ENCODE measurements around the gene ERFL.

ERFL gene

DNA sequence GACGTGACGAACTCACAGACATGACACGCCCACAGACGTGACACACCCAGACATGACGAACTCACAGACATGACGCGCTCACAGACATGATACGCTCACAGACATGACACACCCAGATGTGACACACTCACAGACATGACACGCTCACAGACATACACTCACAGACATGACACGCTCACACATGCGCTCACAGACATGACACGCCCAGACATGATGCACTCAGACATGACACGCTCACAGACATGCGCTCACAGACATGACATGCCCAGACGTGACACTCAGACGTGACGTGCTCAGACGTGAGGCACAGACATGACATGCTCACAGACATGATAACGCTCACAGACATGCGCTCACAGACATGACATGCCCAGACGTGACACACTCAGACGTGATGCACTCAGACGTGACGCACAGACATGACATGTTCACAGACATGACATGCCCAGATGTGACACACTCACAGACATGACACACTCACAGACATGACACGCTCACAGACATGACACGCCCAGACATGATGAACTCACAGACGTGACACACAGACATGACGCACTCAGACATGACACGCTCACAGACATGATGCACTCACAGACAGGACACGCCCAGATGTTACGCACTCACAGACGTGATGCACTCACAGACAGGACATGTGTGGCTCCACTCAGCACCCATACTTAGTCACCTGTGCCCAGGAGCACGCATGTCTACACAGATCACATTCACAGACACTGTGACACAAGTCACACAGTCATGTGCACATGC lies 8.1 kb downstream of the ERFL start:
- TF ChIP-seq KLF9 (tag by site-specific recombination; IDR thresholded peaks at IDR 0.05; ENCODE audit: low read depth) (peak; percentile 28; the same call in 1 of the 2 replicates), ZNF776 (tag by site-specific recombination; IDR thresholded peaks at IDR 0.05; ENCODE audit: borderline replicate concordance) (no peak), KLF8 (tag by site-specific recombination; IDR thresholded peaks at IDR 0.05) (peak; percentile 26; the same call in 1 of the 2 replicates)
- CTCF ChIA-PET, result interaction anchor here (0.6 to 1.1 kb wide), 2 partner anchors 47 to 83 kb away, joined by 4 to 5 read pairs; no protein-coding TSS in a partner anchor
- Histone ChIP-seq H3K36me3 (ENCODE audit: control insufficient read depth in 2 of 2, insufficient read depth in 1 of 2, low read length in 2 of 2) (no peaks in the 10 kb centered on the region), H3K27ac (ENCODE audit: extremely low read depth, low read depth, low read length) (no peak overlapping the region), H3K9me3 (ENCODE audit: control insufficient read depth, insufficient read depth, low read depth, low read length) (no peaks in the 10 kb centered on the region), H3K4me3 (ENCODE audit: low read depth, low read length) (no peak overlapping the region), H3K4me1 (ENCODE audit: control insufficient read depth, insufficient read depth, low read length) (no peaks in the 10 kb centered on the region)
- POLR2A ChIA-PET, result interaction anchor here (1.3 kb wide), 1 partner anchor 59 kb away, joined by 5 read pairs; the partner anchor contains the start of gene RPS19

DNA sequence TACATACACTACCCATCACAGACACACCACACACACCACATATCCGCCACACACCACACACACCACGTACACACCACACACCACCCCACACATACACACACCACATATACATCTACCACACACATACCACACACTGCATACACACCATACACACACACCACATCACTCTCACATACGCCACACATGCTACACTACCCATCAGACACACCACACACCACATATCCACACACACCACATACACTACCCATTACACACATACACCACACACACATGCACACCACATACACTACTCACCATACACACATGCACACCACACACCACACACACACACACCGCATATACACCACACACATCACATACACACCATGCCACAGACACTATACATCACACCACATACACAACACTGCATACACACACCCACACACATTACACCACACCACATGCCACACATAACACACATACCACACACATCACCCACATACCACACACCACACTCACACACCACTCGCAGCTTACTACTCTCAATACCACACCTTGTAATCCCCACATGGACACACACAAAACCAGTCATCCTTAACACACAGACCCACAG lies 9.5 kb downstream of the ERFL start:
- POLR2A ChIA-PET, result interaction anchor here (1.3 kb wide), 1 partner anchor 58 kb away, joined by 5 read pairs; the partner anchor contains the start of gene RPS19
- Histone ChIP-seq H3K4me1 (ENCODE audit: control insufficient read depth, insufficient read depth, low read length) (no peaks in the 10 kb centered on the region), H3K4me3 (ENCODE audit: low read depth, low read length) (no peak overlapping the region), H3K9me3 (ENCODE audit: control insufficient read depth, insufficient read depth, low read depth, low read length) (no peaks in the 10 kb centered on the region), H3K27ac (ENCODE audit: extremely low read depth, low read depth, low read length) (no peak overlapping the region), H3K36me3 (ENCODE audit: control insufficient read depth in 2 of 2, insufficient read depth in 1 of 2, low read length in 2 of 2) (no peaks in the 10 kb centered on the region)
- CTCF ChIA-PET, result interaction anchor here (0.9 to 1.1 kb wide), 2 partner anchors 15 to 46 kb away, joined by 3 to 5 read pairs; no protein-coding TSS in a partner anchor
- TF ChIP-seq ZNF112 (tag by site-specific recombination; IDR thresholded peaks at IDR 0.05) (0 out of 2 replicates have a peak, but pooled peaks have one; percentile 4), PRDM1 (tag by site-specific recombination; IDR thresholded peaks at IDR 0.05) (no peak), ZNF654 (tag by site-specific recombination; IDR thresholded peaks at IDR 0.05; ENCODE audit: low read depth) (no peak), ZNF350 (tag by site-specific recombination; IDR thresholded peaks at IDR 0.05) (no peak), ZNF202 (tag by site-specific recombination; IDR thresholded peaks at IDR 0.05; ENCODE audit: borderline replicate concordance) (0 out of 2 replicates have a peak, but pooled peaks have one; percentile 51), ZNF335 (tag by site-specific recombination; conservative IDR thresholded peaks at IDR 0.05) (no peak), WT1 (tag by site-specific recombination; IDR thresholded peaks at IDR 0.05) (no peak), ZNF23 (tag by site-specific recombination; IDR thresholded peaks at IDR 0.05; ENCODE audit: borderline replicate concordance) (no peak), ZNF223 (tag by site-specific recombination; IDR thresholded peaks at IDR 0.05) (no peak), KLF7 (tag by site-specific recombination; IDR thresholded peaks at IDR 0.05; ENCODE audit: borderline replicate concordance) (no peak), ZXDB (tag by site-specific recombination; IDR thresholded peaks at IDR 0.05) (no peak), ZNF629 (tag by site-specific recombination; IDR thresholded peaks at IDR 0.05) (no peak), KLF8 (tag by site-specific recombination; IDR thresholded peaks at IDR 0.05) (no peak), ZNF24 (tag by site-specific recombination; IDR thresholded peaks at IDR 0.05) (no peak), ZNF341 (tag by site-specific recombination; IDR thresholded peaks at IDR 0.05; ENCODE audit: low read depth) (no peak), SP2 (tag by site-specific recombination; IDR thresholded peaks at IDR 0.05) (no peak), ZNF501 (tag by site-specific recombination; IDR thresholded peaks at IDR 0.05) (no peak), SP7 (tag by site-specific recombination; IDR thresholded peaks at IDR 0.05) (no peak), ZNF560 (tag by site-specific recombination; IDR thresholded peaks at IDR 0.05; ENCODE audit: borderline replicate concordance) (no peak), ZNF157 (tag by site-specific recombination; IDR thresholded peaks at IDR 0.05) (peak; percentile 46; the same call in 1 of the 2 replicates)
- TF ChIP-seq, protein P1, sequence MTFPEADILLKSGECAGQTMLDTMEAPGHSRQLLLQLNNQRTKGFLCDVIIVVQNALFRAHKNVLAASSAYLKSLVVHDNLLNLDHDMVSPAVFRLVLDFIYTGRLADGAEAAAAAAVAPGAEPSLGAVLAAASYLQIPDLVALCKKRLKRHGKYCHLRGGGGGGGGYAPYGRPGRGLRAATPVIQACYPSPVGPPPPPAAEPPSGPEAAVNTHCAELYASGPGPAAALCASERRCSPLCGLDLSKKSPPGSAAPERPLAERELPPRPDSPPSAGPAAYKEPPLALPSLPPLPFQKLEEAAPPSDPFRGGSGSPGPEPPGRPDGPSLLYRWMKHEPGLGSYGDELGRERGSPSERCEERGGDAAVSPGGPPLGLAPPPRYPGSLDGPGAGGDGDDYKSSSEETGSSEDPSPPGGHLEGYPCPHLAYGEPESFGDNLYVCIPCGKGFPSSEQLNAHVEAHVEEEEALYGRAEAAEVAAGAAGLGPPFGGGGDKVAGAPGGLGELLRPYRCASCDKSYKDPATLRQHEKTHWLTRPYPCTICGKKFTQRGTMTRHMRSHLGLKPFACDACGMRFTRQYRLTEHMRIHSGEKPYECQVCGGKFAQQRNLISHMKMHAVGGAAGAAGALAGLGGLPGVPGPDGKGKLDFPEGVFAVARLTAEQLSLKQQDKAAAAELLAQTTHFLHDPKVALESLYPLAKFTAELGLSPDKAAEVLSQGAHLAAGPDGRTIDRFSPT (tag by site-specific recombination; IDR thresholded peaks at IDR 0.05), result no peak
- TF ChIP-seq, protein P2, sequence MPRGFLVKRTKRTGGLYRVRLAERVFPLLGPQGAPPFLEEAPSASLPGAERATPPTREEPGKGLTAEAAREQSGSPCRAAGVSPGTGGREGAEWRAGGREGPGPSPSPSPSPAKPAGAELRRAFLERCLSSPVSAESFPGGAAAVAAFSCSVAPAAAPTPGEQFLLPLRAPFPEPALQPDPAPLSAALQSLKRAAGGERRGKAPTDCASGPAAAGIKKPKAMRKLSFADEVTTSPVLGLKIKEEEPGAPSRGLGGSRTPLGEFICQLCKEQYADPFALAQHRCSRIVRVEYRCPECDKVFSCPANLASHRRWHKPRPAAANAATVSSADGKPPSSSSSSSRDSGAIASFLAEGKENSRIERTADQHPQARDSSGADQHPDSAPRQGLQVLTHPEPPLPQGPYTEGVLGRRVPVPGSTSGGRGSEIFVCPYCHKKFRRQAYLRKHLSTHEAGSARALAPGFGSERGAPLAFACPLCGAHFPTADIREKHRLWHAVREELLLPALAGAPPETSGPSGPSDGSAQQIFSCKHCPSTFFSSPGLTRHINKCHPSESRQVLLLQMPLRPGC (tag by site-specific recombination; IDR thresholded peaks at IDR 0.05), result no peak
- TF ChIP-seq, protein P3, sequence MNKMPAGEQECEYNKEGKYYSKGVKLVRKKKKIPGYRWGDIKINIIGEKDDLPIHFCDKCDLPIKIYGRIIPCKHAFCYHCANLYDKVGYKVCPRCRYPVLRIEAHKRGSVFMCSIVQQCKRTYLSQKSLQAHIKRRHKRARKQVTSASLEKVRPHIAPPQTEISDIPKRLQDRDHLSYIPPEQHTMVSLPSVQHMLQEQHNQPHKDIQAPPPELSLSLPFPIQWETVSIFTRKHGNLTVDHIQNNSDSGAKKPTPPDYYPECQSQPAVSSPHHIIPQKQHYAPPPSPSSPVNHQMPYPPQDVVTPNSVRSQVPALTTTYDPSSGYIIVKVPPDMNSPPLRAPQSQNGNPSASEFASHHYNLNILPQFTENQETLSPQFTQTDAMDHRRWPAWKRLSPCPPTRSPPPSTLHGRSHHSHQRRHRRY (tag by site-specific recombination; IDR thresholded peaks at IDR 0.05), result no peak
- TF ChIP-seq, protein P4, sequence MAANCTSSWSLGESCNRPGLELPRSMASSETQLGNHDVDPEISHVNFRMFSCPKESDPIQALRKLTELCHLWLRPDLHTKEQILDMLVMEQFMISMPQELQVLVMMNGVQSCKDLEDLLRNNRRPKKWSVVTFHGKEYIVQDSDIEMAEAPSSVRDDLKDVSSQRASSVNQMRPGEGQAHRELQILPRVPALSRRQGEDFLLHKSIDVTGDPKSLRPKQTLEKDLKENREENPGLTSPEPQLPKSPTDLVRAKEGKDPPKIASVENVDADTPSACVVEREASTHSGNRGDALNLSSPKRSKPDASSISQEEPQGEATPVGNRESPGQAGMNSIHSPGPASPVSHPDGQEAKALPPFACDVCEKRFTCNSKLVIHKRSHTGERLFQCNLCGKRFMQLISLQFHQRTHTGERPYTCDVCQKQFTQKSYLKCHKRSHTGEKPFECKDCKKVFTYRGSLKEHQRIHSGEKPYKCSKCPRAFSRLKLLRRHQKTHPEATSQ (tag by site-specific recombination; IDR thresholded peaks at IDR 0.05), result no peak; the same call in 1 of the 2 replicates
